HL-60 (cell line): ENCODE data around the gene CRABP2.

Source experiments
- DNase-seq, 2 experiments: peaks; one replicate each; pipeline ENCODE4 v3.0.0-alpha.2; 2010 to 2020; ENCODE audit warnings: low read depth in 1 of 2, low spot score in 1 of 2
- H3K27ac ChIP-seq: fragments of 250-450 bp; sonication (Bioruptor Pico); replicated peaks from 2 replicates; pipeline ENCODE4 v1.5.1; 2020; ENCODE audit warnings: mild to moderate bottlenecking, moderate library complexity
- H3K27me3 ChIP-seq: fragments of 250-450 bp; sonication (Bioruptor Pico); 2 replicates; pipeline ENCODE4 v1.5.1; 2021; ENCODE audit warnings: mild to moderate bottlenecking, moderate library complexity; ENCODE audit not compliant: insufficient read depth, poor library complexity, severe bottlenecking
- H3K4me3 ChIP-seq: replicated peaks from 2 replicates; pipeline ENCODE4 v1.5.1; 2011; ENCODE audit warnings: mild to moderate bottlenecking, control low read depth, low read length; ENCODE audit not compliant: insufficient read depth
- GABPA ChIP-seq: IDR thresholded peaks from 2 replicates; pipeline ENCODE4 v1.6.1; 2012; ENCODE audit warnings: low read depth
- POLR2AphosphoS5 ChIP-seq: IDR thresholded peaks from 2 replicates; pipeline ENCODE4 v1.6.1; 2012; ENCODE audit warnings: low read depth
- SPI1 ChIP-seq: IDR thresholded peaks from 2 replicates; pipeline ENCODE4 v1.6.1; 2012; ENCODE audit warnings: low read depth, mild to moderate bottlenecking, borderline replicate concordance
- TF ChIP-seq, protein P1 (sequence below): IDR thresholded peaks from 2 replicates; pipeline ENCODE4 v1.6.1; 2012; ENCODE audit warnings: low read depth; ENCODE audit not compliant: insufficient replicate concordance
- TF ChIP-seq, protein P2 (sequence below): IDR thresholded peaks from one replicate; pipeline ENCODE4 v1.5.1; 2011; ENCODE audit warnings: low read length, control low read depth, inconsistent platforms; ENCODE audit not compliant: insufficient read depth

The CRABP2 gene

DNA sequence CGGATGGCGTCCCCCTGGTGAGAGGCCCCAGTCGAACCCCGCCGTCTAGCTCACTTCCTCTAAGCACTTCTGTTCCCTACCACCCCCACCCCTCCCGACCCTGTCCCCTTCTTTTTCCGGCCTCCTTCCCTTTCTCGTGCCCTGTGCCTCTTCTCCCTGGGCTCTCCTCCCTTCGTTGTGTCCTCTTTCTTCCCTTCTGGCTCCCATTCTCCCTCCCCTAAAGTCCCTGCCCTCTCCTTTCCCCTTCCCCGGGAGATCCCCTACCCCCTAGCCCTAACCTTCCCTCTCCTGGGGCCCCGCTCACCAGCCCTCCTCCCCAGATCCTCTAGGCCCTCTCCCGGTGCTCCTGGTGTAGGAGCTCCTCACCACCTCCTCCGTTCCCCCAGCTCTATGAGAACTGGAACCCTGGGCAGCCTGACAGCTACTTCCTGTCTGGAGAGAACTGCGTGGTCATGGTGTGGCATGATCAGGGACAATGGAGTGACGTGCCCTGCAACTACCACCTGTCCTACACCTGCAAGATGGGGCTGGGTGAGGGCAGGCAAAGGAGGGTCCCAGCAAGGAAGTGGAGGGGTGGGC, 47.6 kb downstream of the CRABP2 start:
- TF ChIP-seq, protein P1, sequence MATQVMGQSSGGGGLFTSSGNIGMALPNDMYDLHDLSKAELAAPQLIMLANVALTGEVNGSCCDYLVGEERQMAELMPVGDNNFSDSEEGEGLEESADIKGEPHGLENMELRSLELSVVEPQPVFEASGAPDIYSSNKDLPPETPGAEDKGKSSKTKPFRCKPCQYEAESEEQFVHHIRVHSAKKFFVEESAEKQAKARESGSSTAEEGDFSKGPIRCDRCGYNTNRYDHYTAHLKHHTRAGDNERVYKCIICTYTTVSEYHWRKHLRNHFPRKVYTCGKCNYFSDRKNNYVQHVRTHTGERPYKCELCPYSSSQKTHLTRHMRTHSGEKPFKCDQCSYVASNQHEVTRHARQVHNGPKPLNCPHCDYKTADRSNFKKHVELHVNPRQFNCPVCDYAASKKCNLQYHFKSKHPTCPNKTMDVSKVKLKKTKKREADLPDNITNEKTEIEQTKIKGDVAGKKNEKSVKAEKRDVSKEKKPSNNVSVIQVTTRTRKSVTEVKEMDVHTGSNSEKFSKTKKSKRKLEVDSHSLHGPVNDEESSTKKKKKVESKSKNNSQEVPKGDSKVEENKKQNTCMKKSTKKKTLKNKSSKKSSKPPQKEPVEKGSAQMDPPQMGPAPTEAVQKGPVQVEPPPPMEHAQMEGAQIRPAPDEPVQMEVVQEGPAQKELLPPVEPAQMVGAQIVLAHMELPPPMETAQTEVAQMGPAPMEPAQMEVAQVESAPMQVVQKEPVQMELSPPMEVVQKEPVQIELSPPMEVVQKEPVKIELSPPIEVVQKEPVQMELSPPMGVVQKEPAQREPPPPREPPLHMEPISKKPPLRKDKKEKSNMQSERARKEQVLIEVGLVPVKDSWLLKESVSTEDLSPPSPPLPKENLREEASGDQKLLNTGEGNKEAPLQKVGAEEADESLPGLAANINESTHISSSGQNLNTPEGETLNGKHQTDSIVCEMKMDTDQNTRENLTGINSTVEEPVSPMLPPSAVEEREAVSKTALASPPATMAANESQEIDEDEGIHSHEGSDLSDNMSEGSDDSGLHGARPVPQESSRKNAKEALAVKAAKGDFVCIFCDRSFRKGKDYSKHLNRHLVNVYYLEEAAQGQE, result no peak
- peak; percentile 32; the same call in 1 of the 2 replicates for TF ChIP-seq SPI1
- TF ChIP-seq, protein P2, sequence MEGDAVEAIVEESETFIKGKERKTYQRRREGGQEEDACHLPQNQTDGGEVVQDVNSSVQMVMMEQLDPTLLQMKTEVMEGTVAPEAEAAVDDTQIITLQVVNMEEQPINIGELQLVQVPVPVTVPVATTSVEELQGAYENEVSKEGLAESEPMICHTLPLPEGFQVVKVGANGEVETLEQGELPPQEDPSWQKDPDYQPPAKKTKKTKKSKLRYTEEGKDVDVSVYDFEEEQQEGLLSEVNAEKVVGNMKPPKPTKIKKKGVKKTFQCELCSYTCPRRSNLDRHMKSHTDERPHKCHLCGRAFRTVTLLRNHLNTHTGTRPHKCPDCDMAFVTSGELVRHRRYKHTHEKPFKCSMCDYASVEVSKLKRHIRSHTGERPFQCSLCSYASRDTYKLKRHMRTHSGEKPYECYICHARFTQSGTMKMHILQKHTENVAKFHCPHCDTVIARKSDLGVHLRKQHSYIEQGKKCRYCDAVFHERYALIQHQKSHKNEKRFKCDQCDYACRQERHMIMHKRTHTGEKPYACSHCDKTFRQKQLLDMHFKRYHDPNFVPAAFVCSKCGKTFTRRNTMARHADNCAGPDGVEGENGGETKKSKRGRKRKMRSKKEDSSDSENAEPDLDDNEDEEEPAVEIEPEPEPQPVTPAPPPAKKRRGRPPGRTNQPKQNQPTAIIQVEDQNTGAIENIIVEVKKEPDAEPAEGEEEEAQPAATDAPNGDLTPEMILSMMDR, result no peak
- TF ChIP-seq GABPA, result no peak
- no peak for TF ChIP-seq POLR2AphosphoS5
- Histone ChIP-seq H3K27ac (peak overlapping the region; percentile 32; the same call in 1 of the 2 replicates), H3K4me3 (no peak overlapping the region), H3K27me3 (peaks cover 3% of the 10 kb centered on the region)
- DNase-seq, result peak in 1 of 2 experiments; percentile 36

DNA sequence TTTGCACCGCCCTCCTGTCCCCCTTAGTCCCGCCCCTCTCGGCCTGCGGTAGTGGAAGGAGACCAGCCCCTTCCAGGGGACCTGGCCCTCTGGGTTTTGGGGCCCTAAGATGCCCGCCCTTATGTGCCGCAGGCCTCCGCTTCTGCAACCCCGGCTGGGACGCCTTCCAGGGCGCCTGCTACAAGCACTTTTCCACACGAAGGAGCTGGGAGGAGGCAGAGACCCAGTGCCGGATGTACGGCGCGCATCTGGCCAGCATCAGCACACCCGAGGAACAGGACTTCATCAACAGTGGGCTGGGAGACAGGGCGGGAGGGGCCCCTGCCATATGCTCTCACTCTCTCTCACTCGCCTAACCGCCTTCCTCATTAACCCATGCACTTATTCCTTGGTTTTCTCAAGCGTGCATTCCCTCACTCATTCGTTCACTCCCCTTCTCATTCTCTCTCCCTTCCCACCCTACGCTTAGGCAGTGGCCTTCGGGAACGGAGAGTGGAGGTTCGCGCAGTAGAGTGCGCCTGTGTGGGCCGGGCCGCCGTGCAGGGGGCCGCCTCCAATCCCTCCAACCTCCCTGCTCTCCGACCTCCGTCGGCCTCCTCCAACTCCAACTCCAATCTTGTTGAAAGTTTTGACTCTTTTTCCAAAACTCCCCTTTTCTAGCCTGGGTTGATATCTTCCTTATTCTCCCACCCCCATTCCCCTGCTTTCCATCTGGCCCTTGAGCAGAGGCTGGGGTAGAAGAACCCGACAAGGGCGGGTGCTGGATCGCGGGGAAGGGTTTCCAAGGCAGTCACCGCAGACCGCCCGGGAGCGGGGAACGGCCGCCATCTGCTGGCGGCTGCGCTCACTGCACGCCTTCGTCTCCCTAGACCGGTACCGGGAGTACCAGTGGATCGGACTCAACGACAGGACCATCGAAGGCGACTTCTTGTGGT, 48.3 kb downstream of the CRABP2 start:
- H3K27me3 ChIP-seq, result peaks cover 3% of the 10 kb centered on the region
- no peak overlapping the region; the same call in 1 of the 2 replicates for H3K27ac ChIP-seq
- TF ChIP-seq POLR2AphosphoS5, result no peak
- TF ChIP-seq, protein P2, result peak; percentile 92
- H3K4me3 ChIP-seq, result no peak overlapping the region
- DNase-seq, result no peak

DNA sequence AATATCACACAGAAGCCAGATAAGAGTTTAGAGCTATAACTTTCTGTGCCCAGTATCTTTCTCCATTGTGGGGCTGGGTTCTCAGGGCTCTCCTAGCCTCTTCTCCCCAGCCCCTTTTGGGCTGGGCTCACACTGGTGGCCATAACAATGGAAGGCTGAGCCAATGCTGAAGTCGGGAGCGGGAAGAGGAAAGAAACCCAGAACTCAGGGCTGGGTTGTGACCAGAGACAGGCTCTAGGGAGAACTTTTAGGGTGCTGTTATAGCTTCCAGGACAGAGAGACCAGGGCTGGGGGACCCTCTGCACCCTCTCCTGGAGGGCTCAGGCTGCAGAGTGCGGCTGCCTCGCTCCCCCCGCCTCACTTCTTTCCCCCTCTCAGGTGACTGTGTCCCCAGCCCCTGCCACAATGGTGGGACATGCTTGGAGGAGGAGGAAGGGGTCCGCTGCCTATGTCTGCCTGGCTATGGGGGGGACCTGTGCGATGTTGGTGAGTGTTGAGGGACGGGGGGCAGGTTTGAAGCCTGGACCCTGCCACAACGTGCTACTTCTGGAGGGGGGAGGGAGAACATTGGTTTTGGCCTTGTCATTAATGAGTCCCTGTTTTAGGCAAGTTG, 49.4 kb downstream of the CRABP2 start:
- no peak overlapping the region for H3K27ac ChIP-seq
- no peak overlapping the region for H3K4me3 ChIP-seq
- TF ChIP-seq POLR2AphosphoS5, result no peak
- no peak for TF ChIP-seq SPI1
- TF ChIP-seq GABPA, result no peak
- TF ChIP-seq, protein P1, result no peak
- TF ChIP-seq, protein P2, result no peak
- H3K27me3 ChIP-seq, result peaks cover 3% of the 10 kb centered on the region
- no peak for DNase-seq
